Endothelial cell (in vitro differentiated cells): ENCODE results near the gene COMMD1. TPM values are rescaled to one million over a fixed set of nuclear protein-coding genes. Genes with fewer than 3 reads are reported as not detected.

ENCODE experiments used
- DNase-seq: peaks from one replicate; pipeline ENCODE4 v3.0.0; 2021; ENCODE audit warnings: low spot score
- H3K27ac Mint-ChIP-seq: one replicate; pipeline ENCODE4 v1.8.0; 2021; ENCODE audit warnings: mixed read lengths, inconsistent platforms; ENCODE audit not compliant: unreplicated experiment
- H3K27me3 Mint-ChIP-seq: one replicate; pipeline ENCODE4 v1.8.0; 2021; ENCODE audit warnings: mild to moderate bottlenecking, moderate library complexity, mixed read lengths, inconsistent platforms; ENCODE audit not compliant: unreplicated experiment
- H3K36me3 Mint-ChIP-seq: one replicate; pipeline ENCODE4 v1.8.0; 2021; ENCODE audit warnings: mild to moderate bottlenecking, low read depth, mixed read lengths, inconsistent platforms; ENCODE audit not compliant: unreplicated experiment
- H3K4me1 Mint-ChIP-seq: one replicate; pipeline ENCODE4 v1.8.0; 2021; ENCODE audit warnings: mild to moderate bottlenecking, mixed read lengths, inconsistent platforms; ENCODE audit not compliant: unreplicated experiment
- H3K4me3 Mint-ChIP-seq: one replicate; pipeline ENCODE4 v1.8.0; 2021; ENCODE audit warnings: mild to moderate bottlenecking, mixed read lengths, inconsistent platforms; ENCODE audit not compliant: unreplicated experiment
- H3K9me3 Mint-ChIP-seq: one replicate; pipeline ENCODE4 v1.8.0; 2021; ENCODE audit warnings: mixed read lengths, inconsistent platforms; ENCODE audit not compliant: unreplicated experiment
- total RNA-seq: library from RNA; stranded (reverse); fragmentation: NEBNext Ultra II Directional; extraction: Animal tissue kit (Norgen Biotek cat#: 25700); gene quantifications from one replicate; pipeline ENCODE4 v1.2.1, GENCODE V29; 2021; ENCODE audit not compliant: unreplicated experiment
- TF ChIP-seq, protein P1 (sequence below): fragments of 200-600 bp; sonication (generic); IDR thresholded peaks from one replicate; pipeline ENCODE4 v1.5.0; 2021; ENCODE audit warnings: antibody characterized with exemption; ENCODE audit not compliant: unreplicated experiment

COMMD1 gene
- total RNA-seq, 1 donor from 2014 or later = 39.4 TPM

DNA sequence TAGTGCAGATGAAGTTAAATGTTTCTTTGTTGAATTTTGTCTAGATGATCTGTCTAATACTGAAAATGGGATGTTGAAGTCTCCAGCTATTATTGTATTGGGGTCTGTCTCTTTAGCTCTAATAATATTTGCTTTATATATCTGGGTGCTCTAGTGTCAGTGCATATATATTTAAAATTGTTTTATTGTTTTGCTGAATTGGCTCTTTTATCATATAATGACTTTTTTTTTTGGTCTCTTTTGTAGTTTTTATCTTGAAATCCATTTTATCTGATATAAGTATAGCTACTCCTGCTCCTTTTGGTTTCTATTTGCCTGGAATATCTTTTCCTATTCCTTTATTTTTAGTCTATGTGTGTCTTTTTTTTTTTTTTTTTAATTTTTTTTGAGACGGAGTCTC lies 79.2 kb downstream of the COMMD1 start:
- no peak for DNase-seq
- TF ChIP-seq, protein P1, sequence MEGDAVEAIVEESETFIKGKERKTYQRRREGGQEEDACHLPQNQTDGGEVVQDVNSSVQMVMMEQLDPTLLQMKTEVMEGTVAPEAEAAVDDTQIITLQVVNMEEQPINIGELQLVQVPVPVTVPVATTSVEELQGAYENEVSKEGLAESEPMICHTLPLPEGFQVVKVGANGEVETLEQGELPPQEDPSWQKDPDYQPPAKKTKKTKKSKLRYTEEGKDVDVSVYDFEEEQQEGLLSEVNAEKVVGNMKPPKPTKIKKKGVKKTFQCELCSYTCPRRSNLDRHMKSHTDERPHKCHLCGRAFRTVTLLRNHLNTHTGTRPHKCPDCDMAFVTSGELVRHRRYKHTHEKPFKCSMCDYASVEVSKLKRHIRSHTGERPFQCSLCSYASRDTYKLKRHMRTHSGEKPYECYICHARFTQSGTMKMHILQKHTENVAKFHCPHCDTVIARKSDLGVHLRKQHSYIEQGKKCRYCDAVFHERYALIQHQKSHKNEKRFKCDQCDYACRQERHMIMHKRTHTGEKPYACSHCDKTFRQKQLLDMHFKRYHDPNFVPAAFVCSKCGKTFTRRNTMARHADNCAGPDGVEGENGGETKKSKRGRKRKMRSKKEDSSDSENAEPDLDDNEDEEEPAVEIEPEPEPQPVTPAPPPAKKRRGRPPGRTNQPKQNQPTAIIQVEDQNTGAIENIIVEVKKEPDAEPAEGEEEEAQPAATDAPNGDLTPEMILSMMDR = no peak
- Mint-ChIP-seq H3K27ac (no peak overlapping the region), H3K27me3 (no peaks in the 10 kb centered on the region), H3K4me1 (no peaks in the 10 kb centered on the region), H3K36me3 (no peaks in the 10 kb centered on the region), H3K9me3 (peaks cover 4% of the 10 kb centered on the region), H3K4me3 (no peak overlapping the region)

DNA sequence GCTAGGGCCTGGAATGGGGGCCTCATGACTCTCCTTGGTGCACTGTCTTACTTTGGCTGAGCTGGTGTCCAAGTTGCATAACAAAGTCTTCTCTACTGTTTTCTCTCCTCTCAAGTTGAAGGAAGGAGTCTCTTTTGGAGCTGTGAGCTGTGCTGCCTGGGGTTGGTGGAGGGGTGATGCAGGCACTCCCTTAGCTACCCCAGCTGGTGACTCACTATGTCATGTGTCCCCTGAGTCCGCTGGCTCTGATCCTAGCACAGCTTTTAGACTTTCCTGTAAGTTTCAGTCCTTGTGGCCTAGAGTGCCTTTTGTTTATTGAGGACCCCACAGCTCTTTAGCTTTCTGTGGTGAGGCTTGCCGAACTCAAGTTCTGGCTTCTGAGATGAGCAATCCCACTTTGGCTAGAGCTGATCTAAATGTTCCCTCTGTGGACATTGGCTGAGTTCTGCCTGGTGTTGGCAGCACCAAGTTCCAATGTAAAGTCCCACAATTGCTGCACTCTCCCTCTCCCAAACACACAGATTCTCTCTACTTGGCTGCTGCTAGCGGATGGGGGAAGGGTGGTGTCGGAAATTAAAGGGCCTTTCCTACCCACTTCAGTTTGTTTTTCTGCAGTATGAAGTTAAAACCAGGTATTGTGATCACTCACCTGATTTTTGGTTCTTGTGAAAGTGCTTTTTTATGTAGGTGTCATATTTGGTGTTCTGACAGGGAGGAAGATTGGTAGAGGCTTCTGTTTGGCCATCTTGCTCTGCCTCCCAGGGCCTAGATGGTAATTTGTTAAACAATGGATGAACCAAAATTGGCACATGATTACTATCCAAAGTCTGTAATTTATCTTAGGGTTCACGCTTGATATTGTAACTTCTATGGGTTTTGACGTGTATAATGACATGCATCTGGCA lies 83.2 kb downstream of the COMMD1 start:
- Mint-ChIP-seq H3K27ac (no peak overlapping the region), H3K4me1 (peaks cover 4% of the 10 kb centered on the region), H3K36me3 (no peaks in the 10 kb centered on the region), H3K9me3 (no peaks in the 10 kb centered on the region), H3K27me3 (no peaks in the 10 kb centered on the region), H3K4me3 (no peak overlapping the region)
- DNase-seq = no peak
- TF ChIP-seq, protein P1 = no peak

DNA sequence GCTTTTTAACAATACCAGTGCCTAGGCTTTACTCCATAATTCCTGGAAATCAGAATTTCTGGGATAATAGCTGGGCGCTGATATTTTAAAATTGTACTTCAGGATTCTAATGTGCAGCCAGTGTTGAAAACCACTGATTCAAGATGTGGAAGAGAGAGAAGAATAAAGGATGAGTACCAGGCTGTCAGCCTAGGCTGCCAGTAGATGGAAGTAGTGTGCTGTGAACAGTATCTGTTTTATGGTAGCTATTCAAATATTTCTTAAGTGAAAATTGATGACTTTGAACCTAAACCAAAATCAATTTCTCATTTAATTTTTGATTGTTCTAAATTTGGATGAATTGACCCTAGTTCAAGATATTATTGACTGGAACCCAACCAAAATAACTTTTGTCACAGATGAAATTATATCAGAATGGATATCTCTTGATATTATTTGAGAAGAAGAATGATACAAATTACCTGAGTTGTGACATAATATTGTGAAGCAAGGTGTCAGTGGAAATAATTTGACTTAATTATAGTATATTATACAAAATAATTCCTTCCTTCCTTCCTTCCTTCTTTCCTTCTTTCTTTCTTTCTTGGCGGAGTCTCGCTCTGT lies 88.0 kb downstream of the COMMD1 start:
- Mint-ChIP-seq H3K36me3 (no peaks in the 10 kb centered on the region), H3K27me3 (no peaks in the 10 kb centered on the region), H3K4me3 (no peak overlapping the region), H3K9me3 (no peaks in the 10 kb centered on the region), H3K27ac (no peak overlapping the region), H3K4me1 (peaks cover 24% of the 10 kb centered on the region)
- TF ChIP-seq, protein P1 = peak; percentile 34
- no peak for DNase-seq

DNA sequence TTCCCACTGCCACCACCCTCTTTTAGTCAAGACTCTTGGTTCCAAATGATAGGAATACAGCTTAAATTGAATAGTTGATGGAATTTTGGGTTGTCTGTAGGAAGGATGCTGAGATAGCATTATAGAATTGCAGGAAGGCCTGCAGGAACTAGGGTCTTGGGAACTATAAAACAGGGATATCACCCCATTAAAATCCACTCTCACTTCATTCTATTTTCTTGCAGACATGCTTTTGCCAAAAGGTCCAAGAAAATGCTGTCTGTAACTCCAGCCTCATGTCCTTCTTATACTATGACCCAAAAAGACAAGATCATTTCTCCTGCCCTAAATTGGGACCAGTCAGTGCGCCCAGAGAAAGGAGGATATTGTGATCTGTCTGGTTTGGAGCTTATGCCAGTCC lies 89.1 kb downstream of the COMMD1 start:
- no peak overlapping the region for H3K4me3 Mint-ChIP-seq
- no peaks in the 10 kb centered on the region for H3K9me3 Mint-ChIP-seq
- DNase-seq = no peak
- H3K4me1 Mint-ChIP-seq = peaks cover 24% of the 10 kb centered on the region
- no peak overlapping the region for H3K27ac Mint-ChIP-seq
- TF ChIP-seq, protein P1 = no peak
- H3K36me3 Mint-ChIP-seq = no peaks in the 10 kb centered on the region
- H3K27me3 Mint-ChIP-seq = no peaks in the 10 kb centered on the region

DNA sequence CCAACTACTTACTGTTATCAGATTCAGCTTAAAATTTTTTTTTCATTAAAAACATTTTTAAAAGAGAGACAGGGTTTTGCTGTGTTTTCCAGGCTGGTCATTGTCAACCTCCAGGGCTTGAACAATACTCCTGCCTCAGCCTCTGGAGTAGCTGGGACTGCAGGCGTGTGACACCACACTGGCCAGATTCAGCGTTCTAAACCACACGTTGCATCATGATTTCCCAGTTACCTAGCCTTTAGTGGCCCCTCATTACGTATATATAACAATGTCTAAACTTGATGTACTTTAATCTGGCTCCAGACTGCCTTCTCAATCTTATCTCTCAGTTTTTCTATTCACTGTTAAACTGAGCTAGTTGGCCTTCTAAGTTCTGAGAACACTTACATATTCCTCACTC lies 89.6 kb downstream of the COMMD1 start:
- Mint-ChIP-seq H3K4me1 (peaks cover 24% of the 10 kb centered on the region), H3K27ac (no peak overlapping the region), H3K27me3 (no peaks in the 10 kb centered on the region), H3K9me3 (no peaks in the 10 kb centered on the region), H3K36me3 (no peaks in the 10 kb centered on the region), H3K4me3 (no peak overlapping the region)
- DNase-seq = no peak
- TF ChIP-seq, protein P1 = no peak
